Activated T-cell treated with anti-CD3 and anti-CD28 coated beads, Interleukin-2, amount 50 U/mL, for 72 hours (primary cell): ENCODE measurements around the gene SACM1L. TPM values are rescaled to one million over a fixed set of nuclear protein-coding genes. Genes with fewer than 3 reads are reported as not detected.

Experiments used
- ATAC-seq, 2 donors: fragments of 150-1000 bp; cut with Tn5 transposase; replicated peaks in 1 of 2; 2 replicates each; pipeline ENCODE4 v1.10.0; 2021; ENCODE audit warnings: moderate library complexity in 2 of 2, mild to moderate bottlenecking in 1 of 2
- DNase-seq, 2 donors: peaks; one replicate each; pipeline ENCODE4 v3.0.0; 2021 to 2022; ENCODE audit warnings: mixed read lengths in 1 of 2
- H3K27ac Mint-ChIP-seq: one replicate; pipeline ENCODE4 v1.8.0; 2022; ENCODE audit warnings: mild to moderate bottlenecking, moderate library complexity, mixed read lengths
- H3K27me3 Mint-ChIP-seq: one replicate; pipeline ENCODE4 v1.8.0; 2022; ENCODE audit warnings: low read depth, mixed read lengths
- H3K36me3 Mint-ChIP-seq, 2 donors: one replicate each; pipeline ENCODE4 v1.8.0; 2022; ENCODE audit warnings: mixed read lengths in 2 of 2, mild to moderate bottlenecking in 1 of 2; ENCODE audit not compliant: insufficient read depth in 2 of 2
- H3K4me1 Mint-ChIP-seq: one replicate; pipeline ENCODE4 v1.8.0; 2022; ENCODE audit warnings: low read depth, mixed read lengths
- H3K4me3 Mint-ChIP-seq, 2 donors: one replicate each; pipeline ENCODE4 v1.8.0; 2022; ENCODE audit warnings: mild to moderate bottlenecking in 2 of 2, mixed read lengths in 2 of 2, moderate library complexity in 2 of 2
- H3K9me3 Mint-ChIP-seq, 2 donors: one replicate each; pipeline ENCODE4 v1.8.0; 2022; ENCODE audit warnings: mixed read lengths in 2 of 2
- total RNA-seq, 2 donors: library from RNA; stranded (reverse); gene quantifications; one replicate each; pipeline ENCODE4 v1.2.3, GENCODE V29; 2022

SACM1L gene
- 10 to 100 TPM; 77.1 to 78.4 TPM for total RNA-seq

GRCh38 chr3:45688882-45689786 is at the start of gene SACM1L:
Gene SACM1L, plus strand, starts transcription at chr3:45689396. Its CDS starts 70 bp downstream, at chr3:45689466.
- peak; percentile 82 to 83 for ATAC-seq
- Mint-ChIP-seq H3K4me1 (peaks cover 46% of the 10 kb centered on the region), H3K27ac (peak within 1 kb of the TSS; percentile 99)

GRCh38 chr3:45640091-45640507 is 49.1 kb upstream of the SACM1L start:
- H3K27me3 Mint-ChIP-seq: no peaks in the 10 kb centered on the region
- H3K4me1 Mint-ChIP-seq: peaks cover 17% of the 10 kb centered on the region
- no peak for DNase-seq
- ATAC-seq: no peak
- H3K9me3 Mint-ChIP-seq: no peaks in the 10 kb centered on the region
- H3K4me3 Mint-ChIP-seq: no peak overlapping the region
- H3K27ac Mint-ChIP-seq: peak overlapping the region; percentile 47
- peaks cover 0 to 3% of the 10 kb centered on the region in 2 donors for H3K36me3 Mint-ChIP-seq

More at GRCh38 chr3:45688882-45689786, at the start of gene SACM1L:
- H3K4me3 Mint-ChIP-seq: peak within 1 kb of the TSS; percentile 87 to 92
- peaks cover 14 to 24% of the 10 kb centered on the region in 2 donors for H3K36me3 Mint-ChIP-seq
- H3K9me3 Mint-ChIP-seq: no peaks in the 10 kb centered on the region
- no peaks in the 10 kb centered on the region for H3K27me3 Mint-ChIP-seq
- peak; percentile 96 to 97 for DNase-seq

- ATAC-seq: no peak
- H3K4me1 Mint-ChIP-seq: peaks cover 15% of the 10 kb centered on the region
Measured at GRCh38 chr3:45640724-45641361, 48.4 kb upstream of the SACM1L start.

GRCh38 chr3:45641756-45642155 is 47.4 kb upstream of the SACM1L start:
- no peak overlapping the region for H3K4me3 Mint-ChIP-seq

More at GRCh38 chr3:45640724-45641361, 48.4 kb upstream of the SACM1L start:
- DNase-seq: no peak
- Mint-ChIP-seq H3K36me3 (peaks cover 0 to 3% of the 10 kb centered on the region in 2 donors), H3K27ac (peak overlapping the region; percentile 89), H3K9me3 (no peaks in the 10 kb centered on the region), H3K4me3 (no peak overlapping the region), H3K27me3 (no peaks in the 10 kb centered on the region)

GRCh38 chr3:45642731-45643152 is 46.5 kb upstream of the SACM1L start:
- Mint-ChIP-seq H3K4me1 (peaks cover 9% of the 10 kb centered on the region), H3K27me3 (no peaks in the 10 kb centered on the region), H3K4me3 (no peak overlapping the region), H3K9me3 (peaks cover 0 to under 1% of the 10 kb centered on the region in 2 donors), H3K27ac (peak overlapping the region; percentile 5), H3K36me3 (peaks cover 2 to 7% of the 10 kb centered on the region in 2 donors)
- DNase-seq (no peak), ATAC-seq (no peak)

More at GRCh38 chr3:45641756-45642155, 47.4 kb upstream of the SACM1L start:
- no peak overlapping the region for H3K27ac Mint-ChIP-seq
- H3K36me3 Mint-ChIP-seq: peaks cover 0 to 3% of the 10 kb centered on the region in 2 donors
- H3K9me3 Mint-ChIP-seq: no peaks in the 10 kb centered on the region
- peaks cover 9% of the 10 kb centered on the region for H3K4me1 Mint-ChIP-seq
- DNase-seq: no peak
- no peak for ATAC-seq
- H3K27me3 Mint-ChIP-seq: no peaks in the 10 kb centered on the region

- H3K27ac Mint-ChIP-seq: no peak overlapping the region
- H3K36me3 Mint-ChIP-seq: peaks cover 4 to 13% of the 10 kb centered on the region in 2 donors
- H3K27me3 Mint-ChIP-seq: no peaks in the 10 kb centered on the region
- H3K4me3 Mint-ChIP-seq: no peak overlapping the region
- DNase-seq (no peak), ATAC-seq (no peak)
- peaks cover 2% of the 10 kb centered on the region in 2 donors for H3K9me3 Mint-ChIP-seq
- H3K4me1 Mint-ChIP-seq: peaks cover 9% of the 10 kb centered on the region
Measured at GRCh38 chr3:45644063-45644790, 45.0 kb upstream of the SACM1L start.

GRCh38 chr3:45644791-45645201 is 44.4 kb upstream of the SACM1L start:
- DNase-seq (no peak), ATAC-seq (no peak)
- Mint-ChIP-seq H3K4me3 (no peak overlapping the region), H3K27me3 (no peaks in the 10 kb centered on the region), H3K4me1 (peaks cover 6% of the 10 kb centered on the region), H3K9me3 (peaks cover 3% of the 10 kb centered on the region in 2 donors), H3K36me3 (peaks cover 5 to 14% of the 10 kb centered on the region in 2 donors), H3K27ac (no peak overlapping the region)

GRCh38 chr3:45646051-45646585 is 43.1 kb upstream of the SACM1L start:
- Mint-ChIP-seq H3K4me3 (no peak overlapping the region), H3K27me3 (no peaks in the 10 kb centered on the region), H3K9me3 (peaks cover 7% of the 10 kb centered on the region in 2 donors), H3K27ac (no peak overlapping the region), H3K4me1 (no peaks in the 10 kb centered on the region), H3K36me3 (peaks cover 8 to 17% of the 10 kb centered on the region in 2 donors)
- DNase-seq (no peak), ATAC-seq (no peak)

- H3K4me3 Mint-ChIP-seq: no peak overlapping the region
- H3K4me1 Mint-ChIP-seq: no peaks in the 10 kb centered on the region
- no peak overlapping the region for H3K27ac Mint-ChIP-seq
- no peak for ATAC-seq
- H3K27me3 Mint-ChIP-seq: no peaks in the 10 kb centered on the region
- peaks cover 8 to 16% of the 10 kb centered on the region in 2 donors for H3K36me3 Mint-ChIP-seq
- DNase-seq: no peak
- peaks cover 7% of the 10 kb centered on the region in 2 donors for H3K9me3 Mint-ChIP-seq
Measured at GRCh38 chr3:45647148-45647619, 42.0 kb upstream of the SACM1L start.

- H3K27ac Mint-ChIP-seq: no peak overlapping the region
- ATAC-seq: no peak
- H3K4me1 Mint-ChIP-seq: peaks cover 6% of the 10 kb centered on the region
- H3K36me3 Mint-ChIP-seq: peaks cover 5 to 6% of the 10 kb centered on the region in 2 donors
- no peaks in the 10 kb centered on the region for H3K27me3 Mint-ChIP-seq
- no peak overlapping the region for H3K4me3 Mint-ChIP-seq
- peaks cover 5 to 7% of the 10 kb centered on the region in 2 donors for H3K9me3 Mint-ChIP-seq
- DNase-seq: no peak
Measured at GRCh38 chr3:45653205-45653604, 36.0 kb upstream of the SACM1L start.

- Mint-ChIP-seq H3K4me3 (no peak overlapping the region), H3K36me3 (peaks cover 4% of the 10 kb centered on the region in 2 donors), H3K4me1 (peaks cover 6% of the 10 kb centered on the region), H3K27me3 (no peaks in the 10 kb centered on the region), H3K27ac (no peak overlapping the region), H3K9me3 (peaks cover 5 to 6% of the 10 kb centered on the region in 2 donors)
- DNase-seq: no peak
- no peak for ATAC-seq
Measured at GRCh38 chr3:45654397-45654944, 34.7 kb upstream of the SACM1L start.

- Mint-ChIP-seq H3K4me3 (no peak overlapping the region), H3K9me3 (no peaks in the 10 kb centered on the region), H3K36me3 (no peaks in the 10 kb centered on the region), H3K4me1 (peaks cover 11% of the 10 kb centered on the region), H3K27me3 (no peaks in the 10 kb centered on the region), H3K27ac (no peak overlapping the region)
- DNase-seq (no peak), ATAC-seq (no peak)
Measured at GRCh38 chr3:45655906-45656305, 33.3 kb upstream of the SACM1L start.
